C1 segment of cervical spinal cord (tissue), 14 donors: ENCODE measurements around the gene ARMC5.
A peak's percentile ranks its signal among the peaks of the same experiment; 100 is the strongest.
"Not testable (repeated sequence)": the region's sequence is repeated elsewhere in the genome, so short reads cannot be mapped to it uniquely, and the experiment has no call there.

Source experiments
- DNase-seq, 14 donors: peaks; one replicate each; lab custom pipeline; 2025; lab: John Stamatoyannopoulos, UW

ARMC5 gene

GRCh38 chr16:31499928-31500327, 40.6 kb downstream of the ARMC5 start:
- DNase-seq, result no peak

GRCh38 chr16:31501226-31501965, 42.1 kb downstream of the ARMC5 start:
- no peak for DNase-seq

- no peak for DNase-seq
Measured at GRCh38 chr16:31501966-31502348, 42.7 kb downstream of the ARMC5 start.

- DNase-seq, result no peak
Measured at GRCh38 chr16:31502981-31503380, 43.7 kb downstream of the ARMC5 start.

- not testable (repeated sequence) for DNase-seq
Measured at GRCh38 chr16:31503555-31503954, 44.3 kb downstream of the ARMC5 start.

- DNase-seq, result no peak
Measured at GRCh38 chr16:31504159-31504558, 44.9 kb downstream of the ARMC5 start.

GRCh38 chr16:31505483-31505882, 46.2 kb downstream of the ARMC5 start:
- DNase-seq, result no peak

- peak in 1 of 14 donors; percentile 35 for DNase-seq
Measured at GRCh38 chr16:31507617-31507928, 48.3 kb downstream of the ARMC5 start.

GRCh38 chr16:31507929-31508705, 48.8 kb downstream of the ARMC5 start, which contains the start of gene RUSF1:
Gene RUSF1 (minus strand): TSS chr16:31508391. CDS start chr16:31508373, 18 bp downstream.
- DNase-seq, result peak; percentile 33 to 94 (median 84)

GRCh38 chr16:31508706-31509195, 49.5 kb downstream of the ARMC5 start:
- peak in 2 of 14 donors; percentile 35 to 44 for DNase-seq

- no peak for DNase-seq
Measured at GRCh38 chr16:31513126-31513525, 53.8 kb downstream of the ARMC5 start.

- no peak for DNase-seq
Measured at GRCh38 chr16:31513884-31514283, 54.6 kb downstream of the ARMC5 start.
